GOT3 (cell line): ENCODE results near the gene RMRP.

Experiments used
- DNase-seq: peaks from one replicate; lab custom pipeline; 2025; ENCODE audit warnings: mixed read lengths; lab: John Stamatoyannopoulos, UW

RMRP gene

DNA sequence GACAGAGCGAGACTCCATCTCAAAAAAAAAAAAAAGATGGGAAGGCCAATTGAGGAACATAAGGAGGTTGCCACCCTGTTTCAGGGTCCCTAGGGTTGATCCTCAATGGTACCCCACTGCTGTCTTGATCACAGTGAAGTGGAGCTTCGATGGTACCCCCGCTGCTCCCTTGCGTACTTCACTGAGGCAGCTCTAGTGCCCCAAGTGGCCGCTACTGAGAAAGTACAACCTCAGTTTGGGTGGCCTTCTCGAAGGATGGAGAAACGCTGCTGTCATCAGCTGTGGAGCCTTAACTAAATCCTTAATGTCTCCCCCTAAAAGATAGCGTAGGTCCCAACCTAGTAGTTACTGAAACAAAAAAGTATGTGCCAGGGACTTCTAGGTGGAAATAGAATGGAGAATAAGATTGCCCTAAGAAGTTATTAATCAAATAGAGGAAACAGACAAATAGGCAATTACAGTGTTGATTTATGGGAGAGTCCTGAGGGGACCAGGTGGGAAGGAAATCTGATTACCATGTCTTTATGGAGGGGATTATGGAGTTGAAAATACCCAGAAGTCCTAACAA, 46.5 kb downstream of the RMRP start:
- DNase-seq: no peak

GRCh38 chr9:35609820-35610163, 48.0 kb downstream of the RMRP start:
- DNase-seq: no peak

GRCh38 chr9:35609001-35609819, 48.6 kb downstream of the RMRP start:
- no peak for DNase-seq

DNA sequence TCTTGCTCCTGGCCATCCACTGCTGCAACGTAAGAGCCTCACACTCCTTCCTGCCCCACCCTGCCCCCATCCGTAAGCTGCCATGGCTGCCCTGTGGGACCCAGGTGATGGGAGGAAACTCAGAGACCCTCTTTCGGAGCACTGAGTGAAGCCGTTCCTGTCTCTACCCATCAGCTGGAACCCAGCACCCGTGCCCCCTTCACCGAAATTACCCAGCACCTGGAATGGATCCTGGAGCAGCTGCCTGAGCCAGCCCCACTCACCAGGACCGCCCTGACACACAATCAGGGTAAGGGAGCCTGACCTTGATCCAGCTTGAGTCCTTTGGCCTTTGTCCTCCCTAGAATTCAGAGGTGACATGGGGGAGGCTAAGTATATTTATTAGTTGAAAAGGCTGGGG, 49.6 kb downstream of the RMRP start:
- no peak for DNase-seq
